ENCODE results near the gene SSU72. TPM values are rescaled to one million over a fixed set of nuclear protein-coding genes. Genes with fewer than 3 reads are reported as not detected.

Gene SSU72
- total and polyA plus RNA-seq, 2 donors (not counting 1 experiment from before 2014, with no cell fraction given): 65.1 to 127 TPM

- H3K27ac ChIP-seq (ENCODE audit: insufficient read depth, low read length): no peak overlapping the region
- no peaks in the 10 kb centered on the region for H3K4me1 ChIP-seq (ENCODE audit: control insufficient read depth, extremely low read depth, insufficient read depth, low read length)
- no peaks in the 10 kb centered on the region for H4K20me1 ChIP-seq (ENCODE audit: control insufficient read depth, extremely low read depth, insufficient read depth, low read length)
- no peak overlapping the region for H3K4me3 ChIP-seq (replicated peaks in 1 of 4; ENCODE audit: control extremely low read depth in 1 of 4, insufficient read depth in 1 of 4, low read depth in 3 of 4, low read length in 4 of 4)
- DNase-seq (ENCODE audit: low read depth in 2 of 2): no peak
- no peaks in the 10 kb centered on the region for H3K79me2 ChIP-seq (ENCODE audit: control insufficient read depth, insufficient read depth, low read length)
- no peak overlapping the region for H3K9ac ChIP-seq (ENCODE audit: insufficient read depth, low read length)
- H2AFZ ChIP-seq (ENCODE audit: low read length): no peak overlapping the region
- TF ChIP-seq CTCF (conservative IDR thresholded peaks at IDR 0.05 in 1 of 2, IDR thresholded peaks at IDR 0.05 in 1 of 2; ENCODE audit: low read depth in 1 of 2, low read length in 2 of 2): no peak
- TF ChIP-seq EZH2 (IDR thresholded peaks at IDR 0.05; ENCODE audit: low read length, missing control alignments): no peak
- no peaks in the 10 kb centered on the region for H3K9me3 ChIP-seq (ENCODE audit: control insufficient read depth, insufficient read depth, low read depth, low read length)
- peaks cover 10% of the 10 kb centered on the region for H3K36me3 ChIP-seq (ENCODE audit: control insufficient read depth, insufficient read depth, low read length)
- no peak overlapping the region for H3K4me2 ChIP-seq (ENCODE audit: extremely low read depth, insufficient read depth, low read length)
- no peaks in the 10 kb centered on the region for H3K27me3 ChIP-seq (ENCODE audit: control insufficient read depth, insufficient read depth, low read length)
Measured at GRCh38 chr1:1531947-1532346, 42.7 kb downstream of the SSU72 start.

GRCh38 chr1:1529936-1530335, 44.7 kb downstream of the SSU72 start:
- no peak overlapping the region for H3K4me3 ChIP-seq (replicated peaks in 1 of 4; ENCODE audit: control extremely low read depth in 1 of 4, insufficient read depth in 1 of 4, low read depth in 3 of 4, low read length in 4 of 4)
- H3K27ac ChIP-seq (ENCODE audit: insufficient read depth, low read length): no peak overlapping the region
- no peaks in the 10 kb centered on the region for H3K9me3 ChIP-seq (ENCODE audit: control insufficient read depth, insufficient read depth, low read depth, low read length)
- H2AFZ ChIP-seq (ENCODE audit: low read length): no peak overlapping the region
- no peak overlapping the region for H3K9ac ChIP-seq (ENCODE audit: insufficient read depth, low read length)
- H3K36me3 ChIP-seq (ENCODE audit: control insufficient read depth, insufficient read depth, low read length): peaks cover 9% of the 10 kb centered on the region
- H3K79me2 ChIP-seq (ENCODE audit: control insufficient read depth, insufficient read depth, low read length): no peaks in the 10 kb centered on the region
- H3K4me1 ChIP-seq (ENCODE audit: control insufficient read depth, extremely low read depth, insufficient read depth, low read length): no peaks in the 10 kb centered on the region
- no peak overlapping the region for H3K4me2 ChIP-seq (ENCODE audit: extremely low read depth, insufficient read depth, low read length)
- DNase-seq (ENCODE audit: low read depth in 2 of 2): no peak
- no peaks in the 10 kb centered on the region for H3K27me3 ChIP-seq (ENCODE audit: control insufficient read depth, insufficient read depth, low read length)
- H4K20me1 ChIP-seq (ENCODE audit: control insufficient read depth, extremely low read depth, insufficient read depth, low read length): no peaks in the 10 kb centered on the region
- no peak for TF ChIP-seq EZH2 (IDR thresholded peaks at IDR 0.05; ENCODE audit: low read length, missing control alignments)
- no peak for TF ChIP-seq CTCF (conservative IDR thresholded peaks at IDR 0.05 in 1 of 2, IDR thresholded peaks at IDR 0.05 in 1 of 2; ENCODE audit: low read depth in 1 of 2, low read length in 2 of 2)

- Histone ChIP-seq H2AFZ (ENCODE audit: low read length) (no peak overlapping the region), H3K4me3 (replicated peaks in 1 of 4; ENCODE audit: control extremely low read depth in 1 of 4, insufficient read depth in 1 of 4, low read depth in 3 of 4, low read length in 4 of 4) (no peak overlapping the region), H3K27me3 (ENCODE audit: control insufficient read depth, insufficient read depth, low read length) (no peaks in the 10 kb centered on the region), H3K4me1 (ENCODE audit: control insufficient read depth, extremely low read depth, insufficient read depth, low read length) (no peaks in the 10 kb centered on the region), H3K9ac (ENCODE audit: insufficient read depth, low read length) (no peak overlapping the region), H3K4me2 (ENCODE audit: extremely low read depth, insufficient read depth, low read length) (no peak overlapping the region), H3K79me2 (ENCODE audit: control insufficient read depth, insufficient read depth, low read length) (no peaks in the 10 kb centered on the region), H3K36me3 (ENCODE audit: control insufficient read depth, insufficient read depth, low read length) (peaks cover 8% of the 10 kb centered on the region), H3K27ac (ENCODE audit: insufficient read depth, low read length) (no peak overlapping the region), H3K9me3 (ENCODE audit: control insufficient read depth, insufficient read depth, low read depth, low read length) (no peaks in the 10 kb centered on the region), H4K20me1 (ENCODE audit: control insufficient read depth, extremely low read depth, insufficient read depth, low read length) (no peaks in the 10 kb centered on the region)
- TF ChIP-seq CTCF (conservative IDR thresholded peaks at IDR 0.05 in 1 of 2, IDR thresholded peaks at IDR 0.05 in 1 of 2; ENCODE audit: low read depth in 1 of 2, low read length in 2 of 2) (no peak), EZH2 (IDR thresholded peaks at IDR 0.05; ENCODE audit: low read length, missing control alignments) (no peak)
- no peak for DNase-seq (ENCODE audit: low read depth in 2 of 2)
Measured at GRCh38 chr1:1529321-1529720, 45.3 kb downstream of the SSU72 start.

Measured in fibroblast of lung (primary cell).